Activated T-cell treated with anti-CD3 and anti-CD28 coated beads for 48 hours (primary cell): ENCODE results near the gene ABHD17C.
"Not testable (repeated sequence)": the region's sequence is repeated elsewhere in the genome, so short reads cannot be mapped to it uniquely, and the experiment has no call there.

Experiments used
- DNase-seq: peaks from one replicate; pipeline ENCODE4 v3.0.0-alpha.2; 2020; ENCODE audit warnings: low read depth

Gene ABHD17C

DNA sequence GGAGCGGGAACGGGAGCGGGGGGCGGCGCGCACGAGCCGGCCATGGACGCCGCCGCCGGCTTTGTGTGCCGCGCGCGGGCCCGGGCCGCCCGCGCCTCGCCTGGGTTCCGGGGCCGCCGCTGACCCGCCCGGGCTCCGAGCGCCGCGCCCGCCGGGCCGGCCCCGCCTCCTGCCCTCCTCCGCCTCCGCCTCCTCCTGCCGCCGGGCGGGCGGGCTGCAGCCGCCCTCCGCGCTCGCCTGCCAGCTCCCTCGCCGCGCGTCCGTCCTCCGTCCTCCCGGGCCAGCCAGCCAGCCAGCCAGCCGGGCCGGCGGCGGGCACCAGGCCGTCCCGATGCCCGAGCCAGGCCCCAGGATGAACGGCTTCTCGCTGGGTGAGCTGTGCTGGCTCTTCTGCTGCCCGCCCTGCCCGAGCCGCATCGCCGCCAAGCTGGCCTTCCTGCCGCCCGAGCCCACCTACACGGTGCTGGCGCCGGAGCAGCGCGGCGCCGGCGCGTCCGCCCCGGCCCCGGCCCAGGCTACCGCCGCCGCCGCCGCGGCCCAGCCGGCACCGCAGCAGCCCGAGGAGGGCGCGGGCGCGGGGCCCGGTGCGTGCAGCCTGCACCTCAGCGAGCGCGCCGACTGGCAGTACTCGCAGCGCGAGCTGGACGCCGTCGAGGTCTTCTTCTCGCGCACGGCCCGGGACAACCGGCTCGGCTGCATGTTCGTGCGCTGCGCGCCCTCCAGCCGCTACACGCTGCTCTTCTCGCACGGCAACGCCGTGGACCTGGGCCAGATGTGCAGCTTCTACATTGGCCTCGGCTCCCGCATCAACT, at the start of gene ABHD17C:
Gene ABHD17C, plus strand, starts transcription at position 212 of the 812 bp plus-strand sequence. Its CDS starts 120 bp downstream, at position 332.
- DNase-seq, result peak; percentile 54

GRCh38 chr15:80645494-80646065, 49.5 kb upstream of the ABHD17C start:
- DNase-seq, result no peak

DNA sequence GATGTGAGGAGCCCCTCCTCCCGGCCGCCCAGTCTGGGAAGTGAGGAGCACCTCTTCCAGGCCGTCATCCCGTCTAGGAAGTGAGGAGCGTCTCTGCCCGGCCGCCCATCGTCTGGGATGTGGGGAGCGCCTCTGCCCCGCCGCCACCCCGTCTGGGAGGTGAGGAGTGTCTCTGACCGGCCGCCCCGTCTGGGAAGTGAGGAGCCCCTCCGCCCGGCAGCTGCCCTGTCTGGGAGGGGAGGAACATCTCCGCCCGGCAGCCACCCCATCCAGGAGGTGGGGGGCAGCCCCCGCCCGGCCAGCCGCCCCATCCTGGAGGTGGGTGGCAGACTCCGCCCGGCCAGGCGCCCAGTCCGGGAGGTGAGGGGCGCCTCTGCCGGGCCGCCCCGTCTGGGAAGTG, 47.7 kb upstream of the ABHD17C start:
- not testable (repeated sequence) for DNase-seq

GRCh38 chr15:80654299-80654698, 40.8 kb upstream of the ABHD17C start:
- no peak for DNase-seq

- DNase-seq, result no peak
Measured at GRCh38 chr15:80659375-80659774, 35.7 kb upstream of the ABHD17C start.

GRCh38 chr15:80660119-80660518, 35.0 kb upstream of the ABHD17C start:
- no peak for DNase-seq

DNA sequence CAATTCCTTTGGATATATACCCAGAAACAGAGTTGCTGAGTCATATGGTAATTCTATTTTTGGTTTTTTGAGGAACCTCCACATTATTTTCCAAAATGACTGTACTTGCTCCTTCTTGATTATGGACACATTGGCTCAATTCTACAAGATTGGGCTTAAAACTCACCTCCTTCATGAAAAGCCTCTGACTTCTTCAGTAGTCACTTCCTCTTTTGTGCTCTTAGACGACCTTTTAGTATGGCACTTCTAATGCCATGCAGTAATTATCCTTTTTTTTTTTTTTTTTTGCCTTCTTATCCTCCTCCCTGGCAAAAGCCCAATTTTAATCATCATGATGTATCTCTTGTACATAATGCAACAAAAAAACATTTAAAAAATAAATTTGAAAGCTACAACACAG, 33.0 kb upstream of the ABHD17C start:
- DNase-seq, result no peak

DNA sequence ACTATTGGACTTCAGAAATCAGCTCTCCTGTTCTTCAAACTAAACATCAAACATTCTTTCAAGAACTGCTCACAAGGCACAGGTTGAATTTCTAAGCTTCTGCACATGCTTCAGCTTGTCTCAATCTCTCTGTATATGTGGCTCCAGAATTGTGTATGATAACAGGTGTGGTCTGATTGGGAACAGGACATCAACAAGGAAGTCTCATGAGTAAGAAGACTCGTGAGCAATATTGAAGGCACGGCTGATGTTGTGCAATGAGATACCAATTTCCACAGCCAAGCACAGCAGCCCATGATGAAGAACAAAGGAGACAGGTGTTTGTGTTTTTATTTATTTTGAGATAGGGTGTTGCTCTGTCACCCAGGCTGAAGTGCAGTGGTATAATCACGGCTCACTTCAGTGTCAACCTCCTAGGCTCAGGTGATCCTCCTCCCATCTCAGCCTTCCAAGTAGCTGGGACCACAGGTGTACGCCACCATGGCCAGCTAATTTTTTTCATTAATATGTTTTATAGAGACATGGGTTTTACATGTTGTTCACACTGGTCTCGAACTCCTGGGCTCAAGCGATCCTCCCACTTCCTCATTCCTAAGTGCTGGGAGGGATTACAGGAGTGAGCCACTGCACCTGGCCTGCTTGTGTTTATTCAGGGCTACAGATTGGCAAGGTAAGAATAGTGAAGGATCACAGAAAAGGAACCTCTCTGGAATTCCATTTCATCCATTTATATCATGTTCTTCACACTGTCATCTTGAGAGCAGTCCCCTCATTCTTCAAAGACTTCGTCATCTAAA, 32.2 kb upstream of the ABHD17C start:
- DNase-seq, result no peak

DNA sequence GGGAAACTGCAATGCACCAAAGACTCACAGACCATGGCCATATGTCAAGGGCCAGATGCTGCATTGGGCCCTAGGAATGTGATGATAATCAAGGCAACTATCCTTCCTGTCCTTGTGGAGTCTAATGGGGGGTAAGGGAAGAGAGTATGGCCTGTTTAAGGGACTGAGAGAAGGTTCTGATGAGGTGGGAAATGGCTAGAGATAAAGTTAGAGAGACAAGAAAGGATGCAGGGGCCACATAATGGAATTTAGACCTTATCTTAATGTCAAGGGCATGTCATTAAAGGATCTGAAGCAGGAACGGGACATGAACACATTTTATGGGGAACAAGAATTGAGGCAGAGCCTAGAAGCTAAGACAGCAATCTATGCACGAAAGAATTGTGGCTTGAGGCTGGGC, 30.0 kb upstream of the ABHD17C start:
- no peak for DNase-seq

- DNase-seq, result no peak
Measured at GRCh38 chr15:80667936-80668335, 27.2 kb upstream of the ABHD17C start.

DNA sequence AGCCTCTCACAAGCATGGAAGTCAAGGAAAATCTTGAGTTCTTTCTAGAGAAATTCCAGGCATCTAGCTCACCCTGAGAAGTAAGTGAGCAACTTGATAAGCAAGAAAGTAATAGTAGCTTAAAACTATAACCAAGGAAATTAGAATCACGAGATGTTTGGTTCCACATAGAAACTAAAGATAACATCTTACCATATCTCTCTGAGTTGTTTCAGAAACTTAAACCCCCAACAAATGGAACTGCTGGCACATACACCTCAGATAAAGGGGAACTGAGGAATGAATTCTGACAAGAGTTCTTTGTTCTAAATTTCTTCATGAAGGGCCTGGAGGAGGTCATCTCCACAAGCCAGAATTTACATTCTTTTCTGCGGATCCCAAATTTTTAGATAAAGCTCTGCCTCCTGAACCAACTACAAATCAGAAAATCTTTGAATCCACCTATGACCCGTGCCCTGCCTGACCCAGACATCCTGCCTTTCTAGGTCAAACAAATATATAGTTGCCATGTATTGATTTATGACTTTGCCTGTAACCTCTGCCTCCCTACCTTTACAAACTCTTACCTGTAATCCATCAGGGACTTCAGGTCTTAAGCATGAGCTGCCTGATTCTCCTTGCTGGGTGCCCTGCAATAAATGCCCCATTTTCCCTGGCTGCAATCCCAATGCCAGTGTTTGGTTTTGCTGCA, 26.4 kb upstream of the ABHD17C start:
- DNase-seq, result no peak

GRCh38 chr15:80669663-80670273, 25.3 kb upstream of the ABHD17C start:
- DNase-seq, result no peak

GRCh38 chr15:80673561-80674244, 21.4 kb upstream of the ABHD17C start:
- DNase-seq, result no peak

GRCh38 chr15:80674245-80674614, 20.9 kb upstream of the ABHD17C start:
- no peak for DNase-seq

DNA sequence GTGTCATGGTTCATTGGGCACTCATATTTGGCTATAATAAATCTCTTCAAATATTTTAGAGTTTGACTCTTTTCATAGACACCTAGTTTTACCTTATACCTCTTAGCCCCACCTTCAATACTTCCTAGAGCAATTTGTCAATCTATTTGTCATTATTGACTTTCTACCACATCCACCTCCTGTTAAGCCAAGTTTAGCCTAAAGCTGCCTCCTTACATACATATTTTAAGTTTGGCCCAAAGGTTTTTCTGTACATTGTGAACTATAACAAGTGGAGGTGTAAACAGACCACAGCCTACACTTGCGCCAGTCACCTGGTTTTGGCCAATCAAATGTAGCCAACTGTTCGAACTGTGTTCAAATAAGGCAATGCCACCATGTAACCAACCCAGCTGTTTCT, 18.1 kb upstream of the ABHD17C start:
- no peak for DNase-seq

GRCh38 chr15:80679167-80679803, 15.8 kb upstream of the ABHD17C start:
- DNase-seq, result no peak

DNA sequence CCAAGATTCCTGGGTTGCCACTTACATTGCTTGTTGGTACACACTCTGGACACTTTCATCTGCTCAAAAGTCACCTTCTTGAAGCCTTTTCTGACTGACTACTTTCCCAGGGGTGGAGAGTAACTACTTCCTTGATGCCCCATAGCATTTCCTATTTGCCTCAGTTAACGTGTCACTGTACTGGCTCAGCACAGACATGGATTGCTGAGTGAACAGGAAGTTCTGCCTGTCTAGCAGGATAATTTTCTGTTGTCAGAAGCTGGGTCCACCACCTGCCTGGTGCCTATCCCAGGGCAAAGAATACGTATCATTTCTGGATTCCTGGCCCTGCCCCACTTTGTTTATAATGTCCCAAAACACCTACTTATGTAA, 15.3 kb upstream of the ABHD17C start:
- no peak for DNase-seq

DNA sequence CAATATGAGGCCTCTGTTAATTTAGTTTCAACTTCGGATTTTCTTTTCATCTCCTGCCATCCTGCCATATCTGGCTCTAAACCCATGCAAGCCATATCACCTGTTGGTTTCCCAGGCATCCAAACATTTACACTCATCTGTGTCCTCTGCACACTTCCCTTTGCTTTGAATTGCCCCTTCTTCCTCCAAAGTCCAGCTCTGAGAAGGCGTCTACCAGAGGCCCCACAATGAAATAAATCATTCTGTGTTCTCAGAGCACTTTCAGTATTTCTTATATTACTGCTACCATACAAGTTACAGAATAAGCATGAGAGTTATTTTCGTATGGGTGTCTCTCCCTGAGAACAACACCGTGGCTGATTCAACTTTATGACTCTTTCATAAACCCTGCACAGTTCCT, 12.9 kb upstream of the ABHD17C start:
- no peak for DNase-seq

- DNase-seq, result no peak
Measured at GRCh38 chr15:80684697-80685096, 10.4 kb upstream of the ABHD17C start.

DNA sequence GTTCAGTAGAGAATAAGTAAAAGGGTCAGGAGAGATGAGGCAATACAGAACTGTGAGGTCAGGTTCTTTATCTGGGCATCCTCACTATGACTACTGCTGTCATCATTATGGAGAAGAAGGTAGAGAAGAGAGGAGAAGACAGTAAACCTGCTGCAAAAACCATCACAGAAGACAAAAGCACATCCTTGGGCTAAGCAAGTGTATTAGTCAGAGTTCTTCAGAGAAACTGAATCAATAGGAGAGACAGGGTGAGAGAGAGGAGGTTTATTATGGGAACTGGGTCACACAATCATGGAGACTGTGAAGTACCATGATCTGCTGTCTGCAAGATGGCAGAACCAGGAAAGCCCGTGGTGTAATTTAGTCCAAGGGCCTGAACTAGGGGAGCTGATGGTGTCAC, 9.5 kb upstream of the ABHD17C start:
- DNase-seq, result no peak

GRCh38 chr15:80689294-80689693, 5.8 kb upstream of the ABHD17C start:
- no peak for DNase-seq
